KMS-11 (cell line): ENCODE results near the gene HES6.

Experiments used
- H2AFZ ChIP-seq: fragments of 200-600 bp; sonication (generic); 2 replicates; pipeline ENCODE4 v1.6.1; 2016; ENCODE audit warnings: antibody characterized with exemption, mixed run types, low read depth
- H3K27ac ChIP-seq: fragments of 200-600 bp; sonication (generic); 2 replicates; pipeline ENCODE4 v1.6.1; 2016; ENCODE audit warnings: mild to moderate bottlenecking, mixed run types
- H3K27me3 ChIP-seq: fragments of 200-600 bp; sonication (generic); 2 replicates; pipeline ENCODE4 v1.6.1; 2017; ENCODE audit warnings: mild to moderate bottlenecking, low read depth, mixed run types, moderate library complexity; ENCODE audit not compliant: insufficient read depth
- H3K36me3 ChIP-seq: fragments of 200-600 bp; sonication (generic); 2 replicates; pipeline ENCODE4 v1.6.1; 2017; ENCODE audit warnings: mild to moderate bottlenecking, mixed run types; ENCODE audit not compliant: insufficient read depth
- H3K4me1 ChIP-seq: fragments of 200-600 bp; sonication (generic); 2 replicates; pipeline ENCODE4 v1.6.1; 2016; ENCODE audit warnings: mild to moderate bottlenecking, low read depth, mixed run types; ENCODE audit not compliant: poor library complexity, severe bottlenecking
- H3K4me2 ChIP-seq: fragments of 200-600 bp; sonication (generic); 2 replicates; pipeline ENCODE4 v1.7.0; 2016; ENCODE audit warnings: mild to moderate bottlenecking, mixed run types
- H3K4me3 ChIP-seq: fragments of 200-600 bp; sonication (generic); IDR thresholded peaks from 2 replicates; pipeline ENCODE4 v1.6.1; 2017; ENCODE audit warnings: low read depth, low read length, mixed read lengths; ENCODE audit not compliant: insufficient read depth
- H3K79me2 ChIP-seq: fragments of 200-600 bp; sonication (generic); 2 replicates; pipeline ENCODE4 v1.6.1; 2016; ENCODE audit warnings: low read depth, mixed run types; ENCODE audit not compliant: insufficient read depth
- H3K9ac ChIP-seq: fragments of 200-600 bp; sonication (generic); 2 replicates; pipeline ENCODE4 v1.6.1; 2016; ENCODE audit warnings: mild to moderate bottlenecking, mixed run types
- H4K20me1 ChIP-seq: fragments of 200-600 bp; sonication (generic); 2 replicates; pipeline ENCODE4 v1.6.1; 2016; ENCODE audit warnings: mild to moderate bottlenecking, mixed run types; ENCODE audit not compliant: insufficient read depth
- CTCF ChIP-seq: fragments of 200-600 bp; sonication (generic); conservative IDR thresholded peaks from 2 replicates; pipeline ENCODE4 v1.6.1; 2017; ENCODE audit warnings: low read depth, mild to moderate bottlenecking, antibody characterized with exemption, low read length, moderate library complexity, mixed read lengths

The HES6 gene

GRCh38 chr2:238239863-238240756 is at the start of gene HES6:
TSS of gene HES6 (minus strand) at chr2:238240038. CDS start at chr2:238239905, 133 bp downstream.
- Histone ChIP-seq H3K79me2 (peaks cover 18% of the 10 kb centered on the region), H3K36me3 (no peaks in the 10 kb centered on the region), H3K27ac (peak within 1 kb of the TSS; percentile 78), H3K9ac (peak within 1 kb of the TSS; percentile 71), H2AFZ (peak within 1 kb of the TSS; percentile 64), H3K4me3 (peak within 1 kb of the TSS; percentile 90), H3K4me1 (peaks cover 32% of the 10 kb centered on the region), H3K27me3 (no peaks in the 10 kb centered on the region), H4K20me1 (no peaks in the 10 kb centered on the region; the same call in 1 of the 2 replicates), H3K4me2 (peak within 1 kb of the TSS; percentile 90)
- TF ChIP-seq CTCF, result no peak

GRCh38 chr2:238289574-238289973 is 49.7 kb upstream of the HES6 start:
- peak overlapping the region; percentile 83 for H3K4me3 ChIP-seq
- H3K27me3 ChIP-seq, result no peaks in the 10 kb centered on the region
- TF ChIP-seq CTCF, result no peak
- H4K20me1 ChIP-seq, result no peaks in the 10 kb centered on the region
- H2AFZ ChIP-seq, result peak overlapping the region; percentile 93
- peak overlapping the region; percentile 67; the same call in 1 of the 2 replicates for H3K27ac ChIP-seq
- H3K9ac ChIP-seq, result peak overlapping the region; percentile 88; the same call in 1 of the 2 replicates
- peaks cover 8% of the 10 kb centered on the region for H3K79me2 ChIP-seq
- no peaks in the 10 kb centered on the region for H3K36me3 ChIP-seq
- H3K4me2 ChIP-seq, result peak overlapping the region; percentile 87
- H3K4me1 ChIP-seq, result peaks cover 24% of the 10 kb centered on the region

GRCh38 chr2:238288650-238289573 is 49.1 kb upstream of the HES6 start:
- Histone ChIP-seq H4K20me1 (no peaks in the 10 kb centered on the region), H3K27me3 (no peaks in the 10 kb centered on the region), H3K27ac (peak overlapping the region; percentile 67), H3K36me3 (no peaks in the 10 kb centered on the region), H2AFZ (peak overlapping the region; percentile 93), H3K4me2 (peak overlapping the region; percentile 87), H3K4me1 (peaks cover 24% of the 10 kb centered on the region), H3K79me2 (peaks cover 14% of the 10 kb centered on the region), H3K9ac (peak overlapping the region; percentile 88), H3K4me3 (peak overlapping the region; percentile 83)
- no peak for TF ChIP-seq CTCF
